Thymus (tissue), 11 donors: ENCODE measurements around the gene SHANK2. TPM values are rescaled to one million over a fixed set of nuclear protein-coding genes. Genes with fewer than 3 reads are reported as not detected.

ENCODE experiments used
- DNase-seq, 9 donors: peaks; one replicate each; pipeline ENCODE4 v3.0.0-alpha.2; 2013; ENCODE audit warnings: low spot score in 9 of 9, low read depth in 6 of 9, missing footprints in 1 of 9
- H3K27ac ChIP-seq, 2 donors: one replicate each; pipeline ENCODE4 v1.5.1; 2013; ENCODE audit warnings: control low read depth in 1 of 2, low read depth in 1 of 2, low read length in 1 of 2, mild to moderate bottlenecking in 1 of 2, moderate library complexity in 1 of 2
- H3K27me3 ChIP-seq, 2 donors: one replicate each; pipeline ENCODE4 v1.5.1; 2013; ENCODE audit warnings: low read length in 1 of 2; ENCODE audit not compliant: control insufficient read depth in 2 of 2, insufficient read depth in 1 of 2
- H3K36me3 ChIP-seq, 2 donors: one replicate each; pipeline ENCODE4 v1.5.1; 2013; ENCODE audit warnings: low read length in 1 of 2, mild to moderate bottlenecking in 1 of 2, moderate library complexity in 1 of 2; ENCODE audit not compliant: control insufficient read depth in 2 of 2, insufficient read depth in 2 of 2
- H3K4me1 ChIP-seq, 2 donors: one replicate each; pipeline ENCODE4 v1.5.1; 2013; ENCODE audit warnings: low read length in 2 of 2; ENCODE audit not compliant: control insufficient read depth in 2 of 2, insufficient read depth in 2 of 2
- H3K4me3 ChIP-seq, 2 donors: one replicate each; pipeline ENCODE4 v1.5.1; 2013; ENCODE audit warnings: low read length in 2 of 2, control low read depth in 1 of 2, mild to moderate bottlenecking in 1 of 2
- H3K9me3 ChIP-seq, 2 donors: one replicate each; pipeline ENCODE4 v1.5.1; 2013; ENCODE audit warnings: low read length in 1 of 2, mild to moderate bottlenecking in 1 of 2; ENCODE audit not compliant: control insufficient read depth in 2 of 2, insufficient read depth in 1 of 2
- WGBS: extraction: QIAGEN DNeasy Blood & Tissue Kit; methylation state at CpG from one replicate; pipeline ENCODE4 v1.1.7; 2013; 5-methylcytosine and 5-hydroxymethylcytosine counted together
- polyA plus RNA-seq: library from polyadenylated mRNA; stranded (reverse); fragments of 200-250 nt; gene quantifications from one replicate; pipeline ENCODE4 v1.2.3, GENCODE V29; 2013
- total RNA-seq: library from RNA; stranded (reverse); fragments of 120-200 nt; gene quantifications from one replicate; pipeline ENCODE4 v1.2.4, GENCODE V29; 2013
- donor health status: healthy.

The SHANK2 gene
- total and polyA plus RNA-seq, 2 donors, result 0.09 to 0.14 TPM

GRCh38 chr11:71255800-71256479, 3.6 kb upstream of the SHANK2 start:
- Histone ChIP-seq H3K9me3 (no peaks in the 10 kb centered on the region), H3K4me1 (no peaks in the 10 kb centered on the region), H3K36me3 (no peaks in the 10 kb centered on the region), H3K4me3 (no peak overlapping the region), H3K27me3 (peaks cover 38 to 41% of the 10 kb centered on the region in 2 donors), H3K27ac (no peak overlapping the region)
- WGBS, result 55% methylated on average over 11 of the region's 11 CpGs
- DNase-seq, result no peak

GRCh38 chr11:71255323-71255722, 2.9 kb upstream of the SHANK2 start:
- no peaks in the 10 kb centered on the region for H3K36me3 ChIP-seq
- H3K4me1 ChIP-seq, result no peaks in the 10 kb centered on the region
- 72% methylated on average over 5 of the region's 5 CpGs for WGBS
- H3K9me3 ChIP-seq, result no peaks in the 10 kb centered on the region
- H3K27me3 ChIP-seq, result peaks cover 44 to 47% of the 10 kb centered on the region in 2 donors
- no peak overlapping the region for H3K27ac ChIP-seq
- DNase-seq, result no peak
- H3K4me3 ChIP-seq, result no peak overlapping the region

- no peak overlapping the region for H3K27ac ChIP-seq
- 53% methylated on average over 5 of the region's 5 CpGs for WGBS
Observed at GRCh38 chr11:71253794-71254193, 1.4 kb upstream of the SHANK2 start.

GRCh38 chr11:71252770-71253730, 673 bp upstream of the SHANK2 start:
- Histone ChIP-seq H3K4me3 (no peak overlapping the region), H3K27me3 (peaks cover 60 to 70% of the 10 kb centered on the region in 2 donors), H3K9me3 (no peaks in the 10 kb centered on the region), H3K27ac (no peak overlapping the region), H3K36me3 (no peaks in the 10 kb centered on the region), H3K4me1 (no peaks in the 10 kb centered on the region)
- no peak for DNase-seq
- WGBS, result 7% methylated on average over 40 of the region's 40 CpGs

More at GRCh38 chr11:71253794-71254193, 1.4 kb upstream of the SHANK2 start:
- H3K27me3 ChIP-seq, result peaks cover 57 to 63% of the 10 kb centered on the region in 2 donors
- no peaks in the 10 kb centered on the region for H3K9me3 ChIP-seq
- H3K4me3 ChIP-seq, result no peak overlapping the region
- DNase-seq, result no peak
- no peaks in the 10 kb centered on the region for H3K36me3 ChIP-seq
- no peaks in the 10 kb centered on the region for H3K4me1 ChIP-seq

- Histone ChIP-seq H3K4me3 (no peak overlapping the region), H3K36me3 (no peaks in the 10 kb centered on the region), H3K27ac (no peak overlapping the region), H3K27me3 (peaks cover 60 to 78% of the 10 kb centered on the region in 2 donors), H3K9me3 (no peaks in the 10 kb centered on the region), H3K4me1 (no peaks in the 10 kb centered on the region)
- WGBS, result 3% methylated on average over 59 of the region's 59 CpGs
- no peak for DNase-seq
Observed at GRCh38 chr11:71251761-71252268, 562 bp downstream of the SHANK2 start.

GRCh38 chr11:71251151-71251721, 1.1 kb downstream of the SHANK2 start:
- Histone ChIP-seq H3K36me3 (no peaks in the 10 kb centered on the region), H3K9me3 (no peaks in the 10 kb centered on the region), H3K27ac (no peak overlapping the region), H3K27me3 (peaks cover 60 to 79% of the 10 kb centered on the region in 2 donors), H3K4me3 (no peak overlapping the region), H3K4me1 (no peaks in the 10 kb centered on the region)
- DNase-seq, result no peak
- WGBS, result 4% methylated on average over 64 of the region's 64 CpGs

GRCh38 chr11:71250523-71251150, 1.7 kb downstream of the SHANK2 start:
- Histone ChIP-seq H3K4me1 (no peaks in the 10 kb centered on the region), H3K4me3 (no peak overlapping the region), H3K27ac (no peak overlapping the region), H3K27me3 (peaks cover 57 to 80% of the 10 kb centered on the region in 2 donors), H3K9me3 (no peaks in the 10 kb centered on the region), H3K36me3 (no peaks in the 10 kb centered on the region)
- 16% methylated on average over 27 of the region's 27 CpGs for WGBS
- no peak for DNase-seq

- 76% methylated on average over 6 of the region's 6 CpGs for WGBS
- no peaks in the 10 kb centered on the region for H3K36me3 ChIP-seq
- no peak overlapping the region for H3K4me3 ChIP-seq
- H3K27me3 ChIP-seq, result peaks cover 55 to 72% of the 10 kb centered on the region in 2 donors
- no peak for DNase-seq
- no peaks in the 10 kb centered on the region for H3K9me3 ChIP-seq
- no peak overlapping the region for H3K27ac ChIP-seq
- H3K4me1 ChIP-seq, result no peaks in the 10 kb centered on the region
Observed at GRCh38 chr11:71249301-71249700, 3.1 kb downstream of the SHANK2 start.
